ENCODE measurements around the gene WDFY2. TPM values are rescaled to one million over a fixed set of nuclear protein-coding genes. Genes with fewer than 3 reads are reported as not detected.

Gene WDFY2
- total and polyA plus RNA-seq, 2 of the 13 experiments (the other 11 are each of a cell fraction or from before 2014, with no cell fraction given): 22.6 to 27.0 TPM

DNA sequence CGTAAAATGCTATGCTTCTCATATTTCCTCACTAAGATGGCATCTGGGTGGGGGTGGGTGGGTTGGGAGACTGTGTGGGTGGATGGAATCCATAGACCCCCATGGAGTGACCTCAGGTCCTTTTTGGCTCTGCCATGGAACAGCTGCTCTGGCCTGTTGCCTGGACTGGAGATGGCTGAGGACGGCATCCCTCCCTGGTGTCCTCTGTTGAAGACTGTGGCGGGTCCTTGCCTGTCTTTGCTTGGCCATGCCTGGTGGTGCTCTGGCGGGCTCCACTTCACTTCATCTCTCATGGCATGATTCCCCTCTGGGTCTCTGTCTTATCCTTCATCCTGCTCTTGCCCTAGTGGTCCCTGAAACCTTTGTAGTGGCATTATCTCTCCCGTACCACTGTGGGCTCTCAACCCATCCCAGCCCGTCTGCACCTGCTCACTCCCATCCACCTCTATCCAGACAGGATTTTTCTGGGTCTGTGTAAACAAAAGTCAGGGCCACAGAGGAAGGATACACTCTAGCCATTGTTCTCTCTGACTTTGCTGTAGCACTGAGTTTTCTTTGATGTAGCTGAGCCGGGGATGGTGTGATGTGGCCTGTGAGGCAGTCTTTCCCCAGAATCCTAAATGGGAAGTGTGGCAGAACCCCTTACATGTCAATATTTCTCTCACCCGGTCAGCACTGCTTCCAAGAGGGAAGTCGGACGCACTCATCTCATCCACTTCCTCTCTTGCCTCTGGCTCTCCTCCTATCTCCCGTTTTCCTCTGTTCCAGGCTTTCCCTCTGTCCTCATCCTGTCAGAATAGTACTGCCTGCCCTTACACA, 36.1 kb downstream of the WDFY2 start (continued):
- TF ChIP-seq AHDC1 (CRISPR knock-in tag; IDR thresholded peaks at IDR 0.05; ENCODE audit: borderline replicate concordance) (peak; percentile 87), TBX3 (IDR thresholded peaks at IDR 0.05; ENCODE audit: borderline replicate concordance) (peak; percentile 64; the same call in 1 of the 2 replicates), MIXL1 (CRISPR knock-in tag; IDR thresholded peaks at IDR 0.05) (peak; percentile 68; the same call in 1 of the 2 replicates), GTF3A (CRISPR knock-in tag; conservative IDR thresholded peaks at IDR 0.05) (no peak), ZSCAN9 (CRISPR knock-in tag; IDR thresholded peaks at IDR 0.05; ENCODE audit: borderline replicate concordance) (0 out of 2 replicates have a peak, but pooled peaks have one; percentile 19), PREB (CRISPR knock-in tag; IDR thresholded peaks at IDR 0.05) (no peak), MXI1 (IDR thresholded peaks at IDR 0.05; ENCODE audit: borderline replicate concordance, low read depth, low read length) (0 out of 3 replicates have a peak, but pooled peaks have one; percentile 22), ZNF260 (CRISPR knock-in tag; IDR thresholded peaks at IDR 0.05; ENCODE audit: borderline replicate concordance, low read depth) (no peak), MYPOP (CRISPR knock-in tag; IDR thresholded peaks at IDR 0.05) (peak; percentile 71; the same call in 1 of the 2 replicates), ZNF441 (CRISPR knock-in tag; IDR thresholded peaks at IDR 0.05; ENCODE audit: borderline replicate concordance) (0 out of 2 replicates have a peak, but pooled peaks have one; percentile 36), ZEB1 (IDR thresholded peaks at IDR 0.05; ENCODE audit: insufficient replicate concordance, low read depth) (no peak), ARNTL (CRISPR knock-in tag; IDR thresholded peaks at IDR 0.05) (0 out of 2 replicates have a peak, but pooled peaks have one; percentile 59), PHF20 (CRISPR knock-in tag; IDR thresholded peaks at IDR 0.05) (peak; percentile 32; the same call in 1 of the 2 replicates), ZNF329 (CRISPR knock-in tag; IDR thresholded peaks at IDR 0.05; ENCODE audit: low read depth) (no peak)
- TF ChIP-seq, protein P1, sequence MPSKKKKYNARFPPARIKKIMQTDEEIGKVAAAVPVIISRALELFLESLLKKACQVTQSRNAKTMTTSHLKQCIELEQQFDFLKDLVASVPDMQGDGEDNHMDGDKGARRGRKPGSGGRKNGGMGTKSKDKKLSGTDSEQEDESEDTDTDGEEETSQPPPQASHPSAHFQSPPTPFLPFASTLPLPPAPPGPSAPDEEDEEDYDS (CRISPR knock-in tag; IDR thresholded peaks at IDR 0.05): peak; percentile 40
- TF ChIP-seq, protein P2, sequence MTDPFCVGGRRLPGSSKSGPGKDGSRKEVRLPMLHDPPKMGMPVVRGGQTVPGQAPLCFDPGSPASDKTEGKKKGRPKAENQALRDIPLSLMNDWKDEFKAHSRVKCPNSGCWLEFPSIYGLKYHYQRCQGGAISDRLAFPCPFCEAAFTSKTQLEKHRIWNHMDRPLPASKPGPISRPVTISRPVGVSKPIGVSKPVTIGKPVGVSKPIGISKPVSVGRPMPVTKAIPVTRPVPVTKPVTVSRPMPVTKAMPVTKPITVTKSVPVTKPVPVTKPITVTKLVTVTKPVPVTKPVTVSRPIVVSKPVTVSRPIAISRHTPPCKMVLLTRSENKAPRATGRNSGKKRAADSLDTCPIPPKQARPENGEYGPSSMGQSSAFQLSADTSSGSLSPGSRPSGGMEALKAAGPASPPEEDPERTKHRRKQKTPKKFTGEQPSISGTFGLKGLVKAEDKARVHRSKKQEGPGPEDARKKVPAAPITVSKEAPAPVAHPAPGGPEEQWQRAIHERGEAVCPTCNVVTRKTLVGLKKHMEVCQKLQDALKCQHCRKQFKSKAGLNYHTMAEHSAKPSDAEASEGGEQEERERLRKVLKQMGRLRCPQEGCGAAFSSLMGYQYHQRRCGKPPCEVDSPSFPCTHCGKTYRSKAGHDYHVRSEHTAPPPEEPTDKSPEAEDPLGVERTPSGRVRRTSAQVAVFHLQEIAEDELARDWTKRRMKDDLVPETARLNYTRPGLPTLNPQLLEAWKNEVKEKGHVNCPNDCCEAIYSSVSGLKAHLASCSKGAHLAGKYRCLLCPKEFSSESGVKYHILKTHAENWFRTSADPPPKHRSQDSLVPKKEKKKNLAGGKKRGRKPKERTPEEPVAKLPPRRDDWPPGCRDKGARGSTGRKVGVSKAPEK (CRISPR knock-in tag; IDR thresholded peaks at IDR 0.05; ENCODE audit: borderline replicate concordance): no peak

All from HepG2 (cell line).